Measurements from ENCODE around the gene CDK5RAP2. TPM values are rescaled to one million over a fixed set of nuclear protein-coding genes. Genes with fewer than 3 reads are reported as not detected.
"Not testable (repeated sequence)": the region's sequence is repeated elsewhere in the genome, so short reads cannot be mapped to it uniquely, and the experiment has no call there.

The CDK5RAP2 gene
- total and polyA plus RNA-seq, 2 experiments from 2014 or later, result 23.9 to 30.9 TPM

GRCh38 chr9:120556775-120557174 lies 23.2 kb downstream of the CDK5RAP2 start:
- Histone ChIP-seq H3K27me3 (no peaks in the 10 kb centered on the region), H3K27ac (no peak overlapping the region), H3K36me3 (replicated peaks; ENCODE audit: insufficient read depth, low read depth) (no peaks in the 10 kb centered on the region), H3K9me2 (replicated peaks; ENCODE audit: insufficient read depth) (no peaks in the 10 kb centered on the region), H3K4me3 (no peak overlapping the region), H3K79me2 (peaks cover 13% of the 10 kb centered on the region), H3K4me2 (no peak overlapping the region), H3K9me3 (ENCODE audit: low read depth) (no peaks in the 10 kb centered on the region), H4K20me1 (ENCODE audit: insufficient read depth, poor library complexity, severe bottlenecking) (no peaks in the 10 kb centered on the region), H2AFZ (no peak overlapping the region), H3K4me1 (ENCODE audit: insufficient read depth) (no peaks in the 10 kb centered on the region)
- no peak for TF ChIP-seq CTCF (IDR thresholded peaks at IDR 0.05; ENCODE audit: poor library complexity)
- no peak for TF ChIP-seq EZH2 (IDR thresholded peaks at IDR 0.05; ENCODE audit: borderline replicate concordance)
- TF ChIP-seq EZH2phosphoT487 (IDR thresholded peaks at IDR 0.05; ENCODE audit: low read depth, severe bottlenecking, unreplicated experiment), result no peak
- 79% methylated on average over 3 of the region's 3 CpGs for WGBS (ENCODE audit: low lambda C conversion rate, missing lambda C conversion rate)
- no peak for DNase-seq (ENCODE audit: low spot score)

GRCh38 chr9:120555839-120556238 lies 24.1 kb downstream of the CDK5RAP2 start:
- TF ChIP-seq CTCF (IDR thresholded peaks at IDR 0.05; ENCODE audit: poor library complexity), result no peak
- no peak for TF ChIP-seq EZH2phosphoT487 (IDR thresholded peaks at IDR 0.05; ENCODE audit: low read depth, severe bottlenecking, unreplicated experiment)
- no peak for TF ChIP-seq EZH2 (IDR thresholded peaks at IDR 0.05; ENCODE audit: borderline replicate concordance)
- Histone ChIP-seq H3K4me2 (no peak overlapping the region), H4K20me1 (ENCODE audit: insufficient read depth, poor library complexity, severe bottlenecking) (no peaks in the 10 kb centered on the region), H3K79me2 (peaks cover 15% of the 10 kb centered on the region), H3K9me2 (replicated peaks; ENCODE audit: insufficient read depth) (no peaks in the 10 kb centered on the region), H3K27me3 (no peaks in the 10 kb centered on the region), H3K9me3 (ENCODE audit: low read depth) (no peaks in the 10 kb centered on the region), H3K36me3 (replicated peaks; ENCODE audit: insufficient read depth, low read depth) (no peaks in the 10 kb centered on the region), H3K4me1 (ENCODE audit: insufficient read depth) (no peaks in the 10 kb centered on the region), H2AFZ (no peak overlapping the region), H3K4me3 (no peak overlapping the region), H3K27ac (no peak overlapping the region)
- no peak for DNase-seq (ENCODE audit: low spot score)
- WGBS (ENCODE audit: low lambda C conversion rate, missing lambda C conversion rate), result 95% methylated on average over 4 of the region's 4 CpGs

DNA sequence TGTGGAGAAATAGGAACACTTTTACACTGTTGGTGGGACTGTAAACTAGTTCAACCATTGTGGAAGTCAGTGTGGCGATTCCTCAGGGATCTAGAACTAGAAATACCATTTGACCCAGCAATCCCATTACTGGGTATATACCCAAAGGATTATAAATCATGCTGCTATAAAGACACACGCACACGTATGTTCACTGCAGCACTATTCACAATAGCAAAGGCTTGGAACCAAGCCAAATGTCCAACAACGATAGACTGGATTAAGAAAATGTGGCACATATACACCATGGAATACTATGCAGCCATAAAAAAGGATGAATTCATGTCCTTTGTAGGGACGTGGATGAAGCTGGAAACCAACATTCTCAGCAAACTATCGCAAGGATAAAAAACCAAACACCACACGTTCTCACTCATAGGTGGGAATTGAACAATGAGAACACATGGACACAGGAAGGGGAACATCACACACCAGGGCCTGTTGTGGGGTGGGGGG lies 27.7 kb downstream of the CDK5RAP2 start:
- over 99% methylated on average over 7 of the region's 7 CpGs for WGBS (ENCODE audit: low lambda C conversion rate, missing lambda C conversion rate)

GRCh38 chr9:120545701-120546550 lies 34.0 kb downstream of the CDK5RAP2 start:
- H3K27ac ChIP-seq, result no peak overlapping the region
- H3K27me3 ChIP-seq, result no peaks in the 10 kb centered on the region
- peaks cover 3% of the 10 kb centered on the region for H3K36me3 ChIP-seq (replicated peaks; ENCODE audit: insufficient read depth, low read depth)
- H3K9me2 ChIP-seq (replicated peaks; ENCODE audit: insufficient read depth), result no peaks in the 10 kb centered on the region
- no peaks in the 10 kb centered on the region for H3K9me3 ChIP-seq (ENCODE audit: low read depth)
- H2AFZ ChIP-seq, result no peak overlapping the region
- H3K4me1 ChIP-seq (ENCODE audit: insufficient read depth), result no peaks in the 10 kb centered on the region
- DNase-seq (ENCODE audit: low spot score), result no peak
- no peak overlapping the region for H3K4me3 ChIP-seq
- no peak for TF ChIP-seq EZH2phosphoT487 (IDR thresholded peaks at IDR 0.05; ENCODE audit: low read depth, severe bottlenecking, unreplicated experiment)
- TF ChIP-seq CTCF (IDR thresholded peaks at IDR 0.05; ENCODE audit: poor library complexity), result no peak
- no peak for TF ChIP-seq EZH2 (IDR thresholded peaks at IDR 0.05; ENCODE audit: borderline replicate concordance)
- no peak overlapping the region for H3K4me2 ChIP-seq
- H3K79me2 ChIP-seq, result peaks cover 2% of the 10 kb centered on the region
- H4K20me1 ChIP-seq (ENCODE audit: insufficient read depth, poor library complexity, severe bottlenecking), result no peaks in the 10 kb centered on the region
- WGBS (ENCODE audit: low lambda C conversion rate, missing lambda C conversion rate), result 76% methylated on average over 6 of the region's 6 CpGs

More for the DNA sequence above, 27.7 kb downstream of the CDK5RAP2 start:
- not testable (repeated sequence) for H3K36me3 ChIP-seq (replicated peaks; ENCODE audit: insufficient read depth, low read depth); H3K4me1 ChIP-seq (ENCODE audit: insufficient read depth); H3K9me2 ChIP-seq (replicated peaks; ENCODE audit: insufficient read depth); H3K27ac ChIP-seq; H2AFZ ChIP-seq; DNase-seq (ENCODE audit: low spot score); H3K4me3 ChIP-seq; H3K9me3 ChIP-seq (ENCODE audit: low read depth); H4K20me1 ChIP-seq (ENCODE audit: insufficient read depth, poor library complexity, severe bottlenecking); H3K27me3 ChIP-seq; H3K4me2 ChIP-seq
- H3K79me2 ChIP-seq, result peaks cover 15% of the 10 kb centered on the region
